Renal pelvis (tissue), 12 donors: ENCODE data around the gene SYPL1. TPM values are rescaled to one million over a fixed set of nuclear protein-coding genes. Genes with fewer than 3 reads are reported as not detected.
"Not testable (repeated sequence)": the region's sequence is repeated elsewhere in the genome, so short reads cannot be mapped to it uniquely, and the experiment has no call there.

ENCODE experiments used
- DNase-seq: peaks from one replicate; pipeline ENCODE4 v3.0.0-alpha.2; 2013
- long read RNA-seq, 16 experiments: transcript quantifications; one replicate each; lab custom pipeline, GENCODE V29; 2026
- polyA plus RNA-seq, 3 donors: library from polyadenylated mRNA; unstranded; fragments of 120-200 nt; gene quantifications; one replicate each; pipeline ENCODE4 v1.2.1, GENCODE V29; 2013; ENCODE audit not compliant: insufficient read length in 3 of 3

The SYPL1 gene
- polyA plus RNA-seq, result 100 to 1,000 TPM; 114 to 137 (median 128) TPM
- long read RNA-seq, donor 1, transcript SYPL1-202 (5 exons, 2,151 nt), result major isoform, 54 of 57 reads
- long read RNA-seq, donor 1, partial matches to known transcripts, result 0 of 57 reads
- long read RNA-seq, donor 1, other reads (novel, unspliced or antisense), result 0 of 57 reads
- long read RNA-seq, donor 2, transcript SYPL1-202 (5 exons, 2,151 nt), result major isoform, 78 of 80 reads
- long read RNA-seq, donor 2, partial matches to known transcripts, result 0 of 80 reads
- long read RNA-seq, donor 2, other reads (novel, unspliced or antisense), result 0 of 80 reads
- long read RNA-seq, donor 3, transcript SYPL1-202 (5 exons, 2,151 nt), result major isoform, 56 of 56 reads
- long read RNA-seq, donor 3, partial matches to known transcripts, result 0 of 56 reads
- long read RNA-seq, donor 3, other reads (novel, unspliced or antisense), result 0 of 56 reads
- long read RNA-seq, donor 4, transcript SYPL1-203 (2 exons, 545 nt), result minor isoform, 5 of 59 reads
- long read RNA-seq, donor 4, transcript SYPL1-202 (5 exons, 2,151 nt), result major isoform, 53 of 59 reads
- long read RNA-seq, donor 4, partial matches to known transcripts, result 0 of 59 reads
- long read RNA-seq, donor 4, other reads (novel, unspliced or antisense), result 0 of 59 reads
- long read RNA-seq, donor 5, transcript SYPL1-202 (5 exons, 2,151 nt), result major isoform, 27 of 31 reads
- long read RNA-seq, donor 5, partial matches to known transcripts, result 0 of 31 reads
- long read RNA-seq, donor 5, other reads (novel, unspliced or antisense), result 0 of 31 reads
- long read RNA-seq, donor 6, transcript SYPL1-202 (5 exons, 2,151 nt), result major isoform, 60 of 61 reads
- long read RNA-seq, donor 6, partial matches to known transcripts, result 0 of 61 reads
- long read RNA-seq, donor 6, other reads (novel, unspliced or antisense), result 0 of 61 reads
- long read RNA-seq, donor 7, transcript SYPL1-202 (5 exons, 2,151 nt), result major isoform, 84 of 87 reads
- long read RNA-seq, donor 7, partial matches to known transcripts, result 0 of 87 reads
- long read RNA-seq, donor 7, other reads (novel, unspliced or antisense), result 0 of 87 reads
- long read RNA-seq, donor 8, transcript SYPL1-202 (5 exons, 2,151 nt), result major isoform, 27 of 28 reads
- long read RNA-seq, donor 8, partial matches to known transcripts, result 0 of 28 reads
- long read RNA-seq, donor 8, other reads (novel, unspliced or antisense), result 0 of 28 reads
- long read RNA-seq, donor 9, transcript SYPL1-202 (5 exons, 2,151 nt), result major isoform, 83 of 84 reads
- long read RNA-seq, donor 9, partial matches to known transcripts, result 0 of 84 reads
- long read RNA-seq, donor 9, other reads (novel, unspliced or antisense), result 0 of 84 reads
- long read RNA-seq, donor 10, transcript SYPL1-202 (5 exons, 2,151 nt), result major isoform, 49 of 49 reads
- long read RNA-seq, donor 10, partial matches to known transcripts, result 0 of 49 reads
- long read RNA-seq, donor 10, other reads (novel, unspliced or antisense), result 0 of 49 reads
- long read RNA-seq, donor 11, transcript SYPL1-202 (5 exons, 2,151 nt), result major isoform, 44 of 50 reads
- long read RNA-seq, donor 11, partial matches to known transcripts, result 0 of 50 reads
- long read RNA-seq, donor 11, other reads (novel, unspliced or antisense), result 0 of 50 reads
- long read RNA-seq, donor 12, transcript SYPL1-202 (5 exons, 2,151 nt), result major isoform, 98 of 102 reads
- long read RNA-seq, donor 12, partial matches to known transcripts, result 0 of 102 reads
- long read RNA-seq, donor 12, other reads (novel, unspliced or antisense), result 0 of 102 reads
- long read RNA-seq, donor 13, transcript SYPL1-202 (5 exons, 2,151 nt), result major isoform, 24 of 25 reads
- long read RNA-seq, donor 13, partial matches to known transcripts, result 0 of 25 reads
- long read RNA-seq, donor 13, other reads (novel, unspliced or antisense), result 0 of 25 reads
- long read RNA-seq, donor 14, transcript SYPL1-202 (5 exons, 2,151 nt), result major isoform, 90 of 92 reads
- long read RNA-seq, donor 14, partial matches to known transcripts, result 0 of 92 reads
- long read RNA-seq, donor 14, other reads (novel, unspliced or antisense), result 0 of 92 reads
- long read RNA-seq, donor 15, transcript SYPL1-202 (5 exons, 2,151 nt), result major isoform, 85 of 91 reads
- long read RNA-seq, donor 15, partial matches to known transcripts, result 5 of 91 reads
- long read RNA-seq, donor 15, other reads (novel, unspliced or antisense), result 0 of 91 reads
- long read RNA-seq, donor 16, transcript SYPL1-202 (5 exons, 2,151 nt), result major isoform, 69 of 72 reads
- long read RNA-seq, donor 16, partial matches to known transcripts, result 0 of 72 reads
- long read RNA-seq, donor 16, other reads (novel, unspliced or antisense), result 0 of 72 reads

GRCh38 chr7:106112118-106112971 lies at the start of gene SYPL1:
Gene SYPL1 (minus strand): TSS chr7:106112312. CDS start chr7:106112208, 104 bp downstream.
- DNase-seq, result peak; percentile 87

- no peak for DNase-seq
Observed at GRCh38 chr7:106155027-106155426, 42.9 kb upstream of the SYPL1 start.

GRCh38 chr7:106153891-106154449 lies 41.9 kb upstream of the SYPL1 start:
- peak; percentile 79 for DNase-seq

- no peak for DNase-seq
Observed at GRCh38 chr7:106152313-106152665, 40.2 kb upstream of the SYPL1 start.

GRCh38 chr7:106151459-106152312 lies 39.6 kb upstream of the SYPL1 start:
- no peak for DNase-seq

GRCh38 chr7:106143711-106144337 lies 31.7 kb upstream of the SYPL1 start:
- no peak for DNase-seq

- DNase-seq, result no peak
Observed at GRCh38 chr7:106142136-106142535, 30.0 kb upstream of the SYPL1 start.

GRCh38 chr7:106140406-106141173 lies 28.5 kb upstream of the SYPL1 start:
- DNase-seq, result no peak

GRCh38 chr7:106139265-106140251 lies 27.4 kb upstream of the SYPL1 start:
- peak; percentile 65 for DNase-seq

GRCh38 chr7:106138776-106139175 lies 26.7 kb upstream of the SYPL1 start:
- DNase-seq, result no peak

GRCh38 chr7:106138181-106138580 lies 26.1 kb upstream of the SYPL1 start:
- not testable (repeated sequence) for DNase-seq

- DNase-seq, result no peak
Observed at GRCh38 chr7:106134241-106134640, 22.1 kb upstream of the SYPL1 start.

GRCh38 chr7:106129291-106129690 lies 17.2 kb upstream of the SYPL1 start:
- DNase-seq, result no peak

- DNase-seq, result no peak
Observed at GRCh38 chr7:106128836-106129235, 16.7 kb upstream of the SYPL1 start.
